Stimulated activated CD4-positive, alpha-beta T cell treated with anti-CD3 and anti-CD28 coated beads, Interleukin-15, amount 100 ng/mL, for 1 hour (primary cell): ENCODE results near the gene GNG2.
A peak's percentile ranks its signal among the peaks of the same experiment; 100 is the strongest.

Experiments
- DNase-seq, 2 donors: peaks; one replicate each; pipeline ENCODE4 v3.0.0-alpha.2; 2020; ENCODE audit warnings: low read depth in 1 of 2, low spot score in 1 of 2

Gene GNG2

GRCh38 chr14:51860164-51860824, at the start of gene GNG2:
Gene GNG2, plus strand, starts transcription at chr14:51860612. Its CDS starts 90,067 bp downstream, at chr14:51950679.
- peak; percentile 58 to 65 for DNase-seq

GRCh38 chr14:51811706-51812105, 48.7 kb upstream of the GNG2 start:
- DNase-seq: no peak

- DNase-seq: no peak
These were observed 44.4 kb upstream of the GNG2 start for GRCh38 chr14:51816031-51816430.

GRCh38 chr14:51817326-51817725, 43.1 kb upstream of the GNG2 start:
- no peak for DNase-seq

- DNase-seq: no peak
These were observed 41.5 kb upstream of the GNG2 start for GRCh38 chr14:51818748-51819380.

GRCh38 chr14:51821822-51822221, 38.6 kb upstream of the GNG2 start:
- DNase-seq: no peak

- DNase-seq: no peak
These were observed 37.9 kb upstream of the GNG2 start for GRCh38 chr14:51822499-51822898.

- no peak for DNase-seq
These were observed 36.7 kb upstream of the GNG2 start for GRCh38 chr14:51823706-51824105.

- no peak for DNase-seq
These were observed 36.2 kb upstream of the GNG2 start for GRCh38 chr14:51824191-51824590.

GRCh38 chr14:51825926-51826325, 34.5 kb upstream of the GNG2 start:
- no peak for DNase-seq

GRCh38 chr14:51828017-51828797, 32.2 kb upstream of the GNG2 start:
- DNase-seq: peak; percentile 29 to 36

- DNase-seq: no peak
These were observed 26.2 kb upstream of the GNG2 start for GRCh38 chr14:51834240-51834639.

- no peak for DNase-seq
These were observed 24.0 kb upstream of the GNG2 start for GRCh38 chr14:51836417-51836816.

GRCh38 chr14:51844081-51844881, 16.1 kb upstream of the GNG2 start:
- DNase-seq: no peak

- DNase-seq: no peak
These were observed 14.6 kb upstream of the GNG2 start for GRCh38 chr14:51845811-51846210.

GRCh38 chr14:51846631-51847488, 13.6 kb upstream of the GNG2 start:
- DNase-seq: peak; percentile 44 to 69

GRCh38 chr14:51847489-51847796, 13.0 kb upstream of the GNG2 start:
- no peak for DNase-seq

GRCh38 chr14:51848120-51848519, 12.3 kb upstream of the GNG2 start:
- no peak for DNase-seq

- no peak for DNase-seq
These were observed 11.3 kb upstream of the GNG2 start for GRCh38 chr14:51849097-51849496.

- no peak for DNase-seq
These were observed 9.8 kb upstream of the GNG2 start for GRCh38 chr14:51850651-51851050.

- no peak for DNase-seq
These were observed 7.9 kb upstream of the GNG2 start for GRCh38 chr14:51852541-51852940.
